SK-N-SH treated with all-trans-retinoic acid at 6 μM for 48 hours (cell line): ENCODE results near the gene DNASE1L2.

Source experiments
- ATAC-seq: fragments of 200-7000 bp; cut with Tn5 transposase; 3 replicates; pipeline ENCODE4 v1.9.1; 2020; ENCODE audit warnings: mild to moderate bottlenecking, moderate library complexity
- BACH2 ChIP-seq: fragments of 250-450 bp; sonication (Bioruptor Pico); IDR thresholded peaks from 2 replicates; pipeline ENCODE4 v1.9.0; 2021; ENCODE audit warnings: mild to moderate bottlenecking, borderline replicate concordance
- CSDC2 ChIP-seq: fragments of 250-450 bp; sonication (Bioruptor Pico); IDR thresholded peaks from 2 replicates; pipeline ENCODE4 v1.5.0; 2020; ENCODE audit warnings: mild to moderate bottlenecking, moderate library complexity
- ESRRG ChIP-seq: fragments of 250-450 bp; sonication (Bioruptor Pico); IDR thresholded peaks from 2 replicates; pipeline ENCODE4 v1.6.1; 2021; ENCODE audit warnings: mild to moderate bottlenecking
- GLIS3 ChIP-seq: fragments of 250-450 bp; sonication (Bioruptor Pico); IDR thresholded peaks from 2 replicates; pipeline ENCODE4 v1.5.0; 2020; ENCODE audit warnings: mild to moderate bottlenecking, moderate library complexity
- ISL1 ChIP-seq: fragments of 250-450 bp; sonication (Bioruptor Pico); IDR thresholded peaks from 2 replicates; pipeline ENCODE4 v2.1.2; 2022; ENCODE audit warnings: mild to moderate bottlenecking, moderate library complexity
- OSR1 ChIP-seq: fragments of 250-450 bp; sonication (Bioruptor Pico); IDR thresholded peaks from 2 replicates; pipeline ENCODE4 v1.8.0; 2022; ENCODE audit warnings: moderate library complexity, mild to moderate bottlenecking, inconsistent platforms
- PPARA ChIP-seq: fragments of 250-450 bp; sonication (Bioruptor Pico); IDR thresholded peaks from 2 replicates; pipeline ENCODE4 v1.5.0; 2020; ENCODE audit warnings: mild to moderate bottlenecking, borderline replicate concordance
- SNAI2 ChIP-seq: fragments of 250-450 bp; sonication (Bioruptor Pico); IDR thresholded peaks from 2 replicates; pipeline ENCODE4 v1.5.0; 2020; ENCODE audit warnings: mild to moderate bottlenecking, moderate library complexity
- TCF4 ChIP-seq: fragments of 250-450 bp; sonication (Bioruptor Pico); IDR thresholded peaks from 2 replicates; pipeline ENCODE4 v1.8.0; 2021; ENCODE audit warnings: mild to moderate bottlenecking, moderate library complexity, borderline replicate concordance
- TOX ChIP-seq: fragments of 250-450 bp; sonication (Bioruptor Pico); IDR thresholded peaks from 2 replicates; pipeline ENCODE4 v1.8.0; 2021; ENCODE audit warnings: mild to moderate bottlenecking, moderate library complexity, borderline replicate concordance
- ZC3H10 ChIP-seq: fragments of 250-450 bp; sonication (Bioruptor Pico); IDR thresholded peaks from 2 replicates; pipeline ENCODE4 v1.5.1; 2021; ENCODE audit warnings: mild to moderate bottlenecking, moderate library complexity
- ZFP3 ChIP-seq: fragments of 250-450 bp; sonication (Bioruptor Pico); IDR thresholded peaks from 2 replicates; pipeline ENCODE4 v1.5.0; 2020; ENCODE audit warnings: mild to moderate bottlenecking, moderate library complexity
- ZFP30 ChIP-seq: fragments of 450-650 bp; formaldehyde crosslinking; IDR thresholded peaks from 2 replicates; pipeline ENCODE4 v1.5.0; 2022; ENCODE audit warnings: mild to moderate bottlenecking, moderate library complexity
- ZNF565 ChIP-seq: fragments of 450-650 bp; formaldehyde crosslinking; conservative IDR thresholded peaks from 2 replicates; pipeline ENCODE4 v1.5.0; 2020; ENCODE audit warnings: low read depth, mild to moderate bottlenecking, moderate library complexity
- ZNF70 ChIP-seq: fragments of 450-650 bp; formaldehyde crosslinking; IDR thresholded peaks from 2 replicates; pipeline ENCODE4 v1.5.0; 2020; ENCODE audit warnings: mild to moderate bottlenecking, moderate library complexity
- TF ChIP-seq, protein P1 (sequence below): fragments of 250-450 bp; sonication (Bioruptor Pico); IDR thresholded peaks from 2 replicates; pipeline ENCODE4 v1.8.0; 2020; ENCODE audit warnings: mild to moderate bottlenecking, moderate library complexity, borderline replicate concordance
- TF ChIP-seq, protein P2 (sequence below): fragments of 250-450 bp; sonication (Bioruptor Pico); IDR thresholded peaks from 2 replicates; pipeline ENCODE4 v1.5.1; 2020; ENCODE audit warnings: low read depth, mild to moderate bottlenecking, moderate library complexity
- TF ChIP-seq, protein P3 (sequence below): fragments of 250-450 bp; sonication (Bioruptor Pico); IDR thresholded peaks from 2 replicates; pipeline ENCODE4 v1.5.0; 2020; ENCODE audit warnings: mild to moderate bottlenecking, moderate library complexity
- TF ChIP-seq, protein P4 (sequence below): fragments of 250-450 bp; sonication (Bioruptor Pico); IDR thresholded peaks from 2 replicates; pipeline ENCODE4 v1.8.0; 2021; ENCODE audit warnings: low read depth, mild to moderate bottlenecking, moderate library complexity, borderline replicate concordance

DNASE1L2 gene

DNA sequence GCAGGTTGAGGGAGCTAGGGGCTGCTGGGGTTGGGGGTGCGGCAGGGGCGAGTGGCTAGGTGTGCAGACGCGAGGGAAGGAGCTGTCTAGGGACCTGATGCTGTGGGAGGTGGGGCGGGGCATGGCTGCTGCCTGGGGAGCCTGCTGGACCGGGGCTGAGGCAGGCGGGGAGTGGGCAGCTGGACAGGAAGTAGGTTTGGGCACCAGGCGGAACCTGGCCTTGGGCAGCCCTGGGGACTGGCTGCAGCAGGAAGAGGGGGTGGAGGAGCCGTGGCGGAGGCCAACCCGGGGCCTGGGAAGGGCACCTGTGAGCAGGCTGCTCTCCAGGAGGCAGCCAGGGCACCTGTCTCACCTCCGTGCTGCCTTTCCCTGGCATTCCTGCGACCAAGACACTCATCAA is 5.9 kb upstream of the DNASE1L2 start:
- TF ChIP-seq, protein P1, sequence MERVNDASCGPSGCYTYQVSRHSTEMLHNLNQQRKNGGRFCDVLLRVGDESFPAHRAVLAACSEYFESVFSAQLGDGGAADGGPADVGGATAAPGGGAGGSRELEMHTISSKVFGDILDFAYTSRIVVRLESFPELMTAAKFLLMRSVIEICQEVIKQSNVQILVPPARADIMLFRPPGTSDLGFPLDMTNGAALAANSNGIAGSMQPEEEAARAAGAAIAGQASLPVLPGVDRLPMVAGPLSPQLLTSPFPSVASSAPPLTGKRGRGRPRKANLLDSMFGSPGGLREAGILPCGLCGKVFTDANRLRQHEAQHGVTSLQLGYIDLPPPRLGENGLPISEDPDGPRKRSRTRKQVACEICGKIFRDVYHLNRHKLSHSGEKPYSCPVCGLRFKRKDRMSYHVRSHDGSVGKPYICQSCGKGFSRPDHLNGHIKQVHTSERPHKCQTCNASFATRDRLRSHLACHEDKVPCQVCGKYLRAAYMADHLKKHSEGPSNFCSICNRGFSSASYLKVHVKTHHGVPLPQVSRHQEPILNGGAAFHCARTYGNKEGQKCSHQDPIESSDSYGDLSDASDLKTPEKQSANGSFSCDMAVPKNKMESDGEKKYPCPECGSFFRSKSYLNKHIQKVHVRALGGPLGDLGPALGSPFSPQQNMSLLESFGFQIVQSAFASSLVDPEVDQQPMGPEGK (CRISPR knock-in tag): no peak
- TF ChIP-seq TOX (no peak), ZNF565 (CRISPR knock-in tag) (no peak), ESRRG (CRISPR knock-in tag) (no peak), CSDC2 (CRISPR knock-in tag) (no peak)
- TF ChIP-seq, protein P2, sequence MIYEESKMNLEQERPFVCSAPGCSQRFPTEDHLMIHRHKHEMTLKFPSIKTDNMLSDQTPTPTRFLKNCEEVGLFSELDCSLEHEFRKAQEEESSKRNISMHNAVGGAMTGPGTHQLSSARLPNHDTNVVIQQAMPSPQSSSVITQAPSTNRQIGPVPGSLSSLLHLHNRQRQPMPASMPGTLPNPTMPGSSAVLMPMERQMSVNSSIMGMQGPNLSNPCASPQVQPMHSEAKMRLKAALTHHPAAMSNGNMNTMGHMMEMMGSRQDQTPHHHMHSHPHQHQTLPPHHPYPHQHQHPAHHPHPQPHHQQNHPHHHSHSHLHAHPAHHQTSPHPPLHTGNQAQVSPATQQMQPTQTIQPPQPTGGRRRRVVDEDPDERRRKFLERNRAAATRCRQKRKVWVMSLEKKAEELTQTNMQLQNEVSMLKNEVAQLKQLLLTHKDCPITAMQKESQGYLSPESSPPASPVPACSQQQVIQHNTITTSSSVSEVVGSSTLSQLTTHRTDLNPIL: no peak
- ATAC-seq: no peak

DNA sequence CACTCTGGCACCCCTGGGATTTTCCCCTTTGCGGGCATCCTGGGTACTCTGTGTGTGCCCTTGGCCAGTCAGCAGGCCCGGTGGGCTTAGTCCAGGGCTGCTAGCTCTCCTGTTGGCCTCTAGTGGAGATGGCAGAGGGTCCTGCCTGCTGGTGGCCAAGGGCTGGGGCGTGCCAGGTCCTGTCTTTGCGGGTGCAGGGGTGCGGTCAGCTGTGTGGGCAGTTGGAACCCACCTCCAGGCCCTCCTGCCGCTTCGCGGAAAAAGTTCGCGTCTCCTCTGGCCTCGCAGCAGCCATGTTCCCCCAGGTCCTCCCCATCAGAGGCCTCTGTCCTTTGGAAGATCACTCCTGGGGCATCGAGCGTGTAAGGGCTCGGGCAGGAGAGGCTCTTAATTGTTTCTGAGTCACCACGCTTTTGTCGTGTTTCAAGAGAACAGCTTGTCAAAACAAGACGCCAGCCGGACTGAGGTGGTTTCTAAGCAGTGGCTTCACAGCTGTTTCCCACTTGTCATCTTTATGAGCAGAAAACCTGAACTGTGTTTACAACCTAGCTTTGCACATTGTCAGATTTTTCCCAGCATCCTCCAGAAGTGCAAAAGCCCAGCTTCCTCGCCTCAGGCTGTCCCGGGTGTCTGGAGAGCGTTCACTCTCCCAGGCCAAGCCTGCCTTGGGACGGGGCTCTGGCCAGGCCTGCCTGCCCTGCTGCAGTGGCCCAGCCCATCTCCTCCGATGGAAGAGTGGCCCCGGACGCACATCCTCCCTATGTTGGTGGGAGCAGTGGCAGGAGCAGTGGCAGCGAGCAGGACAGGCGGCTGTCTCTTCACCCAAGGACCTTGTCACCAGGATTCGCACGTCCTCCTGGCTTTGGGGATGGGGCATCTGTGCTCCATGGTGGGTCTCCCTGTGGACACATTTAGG is 5.0 kb upstream of the DNASE1L2 start:
- TF ChIP-seq, protein P2: no peak
- no peak for TF ChIP-seq ESRRG (CRISPR knock-in tag)
- no peak for TF ChIP-seq OSR1 (CRISPR knock-in tag)
- TF ChIP-seq ISL1: no peak
- TF ChIP-seq ZFP30 (CRISPR knock-in tag): no peak
- ATAC-seq: no peak

DNA sequence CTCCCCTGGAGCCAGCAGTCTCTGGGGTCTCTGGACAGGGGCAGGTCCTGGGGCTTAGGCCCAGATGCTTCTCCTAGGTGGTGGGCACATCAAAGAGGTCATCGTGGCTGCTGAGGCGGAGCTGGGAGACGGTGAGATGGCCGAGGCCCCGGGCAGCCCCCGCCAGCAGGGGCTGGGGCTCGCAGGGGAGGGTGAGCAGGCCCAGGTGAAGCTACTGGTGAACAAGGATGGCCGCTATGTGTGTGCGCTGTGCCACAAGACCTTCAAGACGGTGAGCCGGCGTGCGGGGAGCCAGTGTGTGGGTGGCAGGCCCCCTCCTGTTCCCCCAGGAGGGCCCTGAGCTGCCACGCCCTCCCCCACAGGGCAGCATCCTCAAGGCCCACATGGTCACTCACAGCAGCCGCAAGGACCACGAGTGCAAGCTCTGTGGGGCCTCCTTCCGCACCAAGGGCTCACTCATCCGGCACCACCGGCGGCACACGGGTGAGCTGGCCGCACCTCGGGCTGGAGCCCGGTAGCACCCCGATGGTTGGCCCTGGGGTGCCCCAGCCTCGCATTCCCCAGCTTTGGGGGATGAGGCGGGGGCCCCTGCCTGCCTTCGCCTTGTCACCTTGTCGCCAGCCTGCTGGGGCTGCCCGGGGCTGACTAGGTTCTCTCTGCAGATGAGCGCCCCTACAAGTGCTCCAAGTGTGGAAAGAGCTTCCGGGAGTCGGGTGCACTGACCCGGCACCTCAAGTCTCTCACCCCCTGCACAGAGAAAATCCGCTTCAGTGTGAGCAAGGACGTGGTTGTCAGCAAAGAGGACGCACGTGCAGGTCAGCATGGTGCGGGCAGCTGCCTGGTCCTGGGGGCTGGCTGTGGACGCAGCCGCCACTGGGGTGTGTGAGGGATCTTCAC is 3.9 kb upstream of the DNASE1L2 start:
- no peak for ATAC-seq
- TF ChIP-seq TCF4 (CRISPR knock-in tag) (no peak), ZC3H10 (CRISPR knock-in tag) (no peak), ZNF70 (no peak), ZNF565 (CRISPR knock-in tag) (no peak), OSR1 (CRISPR knock-in tag) (no peak), ESRRG (CRISPR knock-in tag) (no peak), SNAI2 (no peak)

DNA sequence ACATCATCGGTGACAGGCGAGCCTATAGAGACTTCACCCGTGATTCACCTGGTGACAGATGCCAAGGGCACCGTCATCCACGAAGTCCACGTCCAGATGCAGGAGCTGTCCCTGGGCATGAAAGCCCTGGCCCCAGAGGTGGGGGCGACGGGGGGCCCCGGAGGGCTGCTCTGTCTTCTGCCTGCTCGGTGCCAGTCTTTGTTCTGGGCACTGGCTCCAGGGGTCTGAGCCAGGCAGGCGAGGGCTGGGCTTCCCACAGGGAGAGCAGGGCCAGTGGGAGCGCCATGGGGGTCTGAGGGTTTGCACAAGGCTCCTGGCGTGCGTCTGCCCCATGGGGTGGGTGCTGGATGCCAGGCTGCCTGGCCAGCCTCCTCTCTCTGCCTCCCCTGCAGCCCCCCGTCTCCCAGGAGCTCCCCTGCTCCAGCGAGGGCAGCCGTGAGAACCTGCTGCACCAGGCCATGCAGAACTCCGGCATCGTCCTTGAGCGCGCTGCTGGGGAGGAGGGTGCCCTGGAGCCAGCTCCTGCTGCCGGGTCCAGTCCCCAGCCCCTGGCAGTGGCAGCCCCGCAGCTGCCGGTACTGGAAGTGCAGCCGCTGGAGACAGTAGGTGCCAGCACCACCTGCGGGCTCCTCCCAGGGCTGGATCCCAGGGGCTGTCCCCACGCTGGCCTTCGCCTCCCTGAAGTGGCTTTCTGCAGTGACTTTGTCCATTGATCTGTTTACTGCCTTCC is 3.0 kb upstream of the DNASE1L2 start:
- no peak for ATAC-seq
- TF ChIP-seq GLIS3 (no peak), PPARA (CRISPR knock-in tag) (no peak), ZC3H10 (CRISPR knock-in tag) (no peak), ZNF565 (CRISPR knock-in tag) (no peak), BACH2 (CRISPR knock-in tag) (no peak), CSDC2 (CRISPR knock-in tag) (no peak), ZFP3 (CRISPR knock-in tag) (no peak), TOX (no peak), SNAI2 (no peak), ZNF70 (no peak), ISL1 (no peak), ESRRG (CRISPR knock-in tag) (no peak)
- TF ChIP-seq, protein P1 (CRISPR knock-in tag): no peak
- TF ChIP-seq, protein P3, sequence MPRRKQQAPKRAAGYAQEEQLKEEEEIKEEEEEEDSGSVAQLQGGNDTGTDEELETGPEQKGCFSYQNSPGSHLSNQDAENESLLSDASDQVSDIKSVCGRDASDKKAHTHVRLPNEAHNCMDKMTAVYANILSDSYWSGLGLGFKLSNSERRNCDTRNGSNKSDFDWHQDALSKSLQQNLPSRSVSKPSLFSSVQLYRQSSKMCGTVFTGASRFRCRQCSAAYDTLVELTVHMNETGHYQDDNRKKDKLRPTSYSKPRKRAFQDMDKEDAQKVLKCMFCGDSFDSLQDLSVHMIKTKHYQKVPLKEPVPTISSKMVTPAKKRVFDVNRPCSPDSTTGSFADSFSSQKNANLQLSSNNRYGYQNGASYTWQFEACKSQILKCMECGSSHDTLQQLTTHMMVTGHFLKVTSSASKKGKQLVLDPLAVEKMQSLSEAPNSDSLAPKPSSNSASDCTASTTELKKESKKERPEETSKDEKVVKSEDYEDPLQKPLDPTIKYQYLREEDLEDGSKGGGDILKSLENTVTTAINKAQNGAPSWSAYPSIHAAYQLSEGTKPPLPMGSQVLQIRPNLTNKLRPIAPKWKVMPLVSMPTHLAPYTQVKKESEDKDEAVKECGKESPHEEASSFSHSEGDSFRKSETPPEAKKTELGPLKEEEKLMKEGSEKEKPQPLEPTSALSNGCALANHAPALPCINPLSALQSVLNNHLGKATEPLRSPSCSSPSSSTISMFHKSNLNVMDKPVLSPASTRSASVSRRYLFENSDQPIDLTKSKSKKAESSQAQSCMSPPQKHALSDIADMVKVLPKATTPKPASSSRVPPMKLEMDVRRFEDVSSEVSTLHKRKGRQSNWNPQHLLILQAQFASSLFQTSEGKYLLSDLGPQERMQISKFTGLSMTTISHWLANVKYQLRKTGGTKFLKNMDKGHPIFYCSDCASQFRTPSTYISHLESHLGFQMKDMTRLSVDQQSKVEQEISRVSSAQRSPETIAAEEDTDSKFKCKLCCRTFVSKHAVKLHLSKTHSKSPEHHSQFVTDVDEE (CRISPR knock-in tag): no peak
- TF ChIP-seq, protein P4, sequence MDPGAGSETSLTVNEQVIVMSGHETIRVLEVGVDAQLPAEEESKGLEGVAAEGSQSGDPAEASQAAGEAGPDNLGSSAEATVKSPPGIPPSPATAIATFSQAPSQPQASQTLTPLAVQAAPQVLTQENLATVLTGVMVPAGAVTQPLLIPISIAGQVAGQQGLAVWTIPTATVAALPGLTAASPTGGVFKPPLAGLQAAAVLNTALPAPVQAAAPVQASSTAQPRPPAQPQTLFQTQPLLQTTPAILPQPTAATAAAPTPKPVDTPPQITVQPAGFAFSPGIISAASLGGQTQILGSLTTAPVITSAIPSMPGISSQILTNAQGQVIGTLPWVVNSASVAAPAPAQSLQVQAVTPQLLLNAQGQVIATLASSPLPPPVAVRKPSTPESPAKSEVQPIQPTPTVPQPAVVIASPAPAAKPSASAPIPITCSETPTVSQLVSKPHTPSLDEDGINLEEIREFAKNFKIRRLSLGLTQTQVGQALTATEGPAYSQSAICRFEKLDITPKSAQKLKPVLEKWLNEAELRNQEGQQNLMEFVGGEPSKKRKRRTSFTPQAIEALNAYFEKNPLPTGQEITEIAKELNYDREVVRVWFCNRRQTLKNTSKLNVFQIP (CRISPR knock-in tag): no peak
- TF ChIP-seq, protein P2: no peak
